GM19324 (cell line): ENCODE data around the gene ARHGAP9.
"Not testable (repeated sequence)": the region's sequence is repeated elsewhere in the genome, so short reads cannot be mapped to it uniquely, and the experiment has no call there.

Experiments
- ATAC-seq: cut with Tn5 transposase; IDR thresholded peaks from one replicate; pipeline ENCODE4 v1.9.1; 2021; ENCODE audit warnings: mild to moderate bottlenecking, moderate library complexity; ENCODE audit not compliant: unreplicated experiment, low FRiP score

The ARHGAP9 gene

GRCh38 chr12:57518176-57518919 lies 38.7 kb upstream of the ARHGAP9 start:
- ATAC-seq, result no peak

- not testable (repeated sequence) for ATAC-seq
Measured at GRCh38 chr12:57517718-57518117, 38.1 kb upstream of the ARHGAP9 start.

- no peak for ATAC-seq
Measured at GRCh38 chr12:57517187-57517586, 37.5 kb upstream of the ARHGAP9 start.

GRCh38 chr12:57516617-57517153 lies 37.0 kb upstream of the ARHGAP9 start:
- ATAC-seq, result no peak

- ATAC-seq, result no peak
Measured at GRCh38 chr12:57515934-57516541, 36.4 kb upstream of the ARHGAP9 start.

- no peak for ATAC-seq
Measured at GRCh38 chr12:57515408-57515933, 35.8 kb upstream of the ARHGAP9 start.

GRCh38 chr12:57514720-57515407 lies 35.2 kb upstream of the ARHGAP9 start:
- no peak for ATAC-seq

GRCh38 chr12:57514246-57514645 lies 34.6 kb upstream of the ARHGAP9 start:
- not testable (repeated sequence) for ATAC-seq

- not testable (repeated sequence) for ATAC-seq
Measured at GRCh38 chr12:57513677-57514076, 34.0 kb upstream of the ARHGAP9 start.

- ATAC-seq, result no peak
Measured at GRCh38 chr12:57513266-57513665, 33.6 kb upstream of the ARHGAP9 start.

GRCh38 chr12:57512665-57513064 lies 33.0 kb upstream of the ARHGAP9 start:
- no peak for ATAC-seq

GRCh38 chr12:57511588-57512325 lies 32.1 kb upstream of the ARHGAP9 start:
- no peak for ATAC-seq

- ATAC-seq, result no peak
Measured at GRCh38 chr12:57511161-57511560, 31.5 kb upstream of the ARHGAP9 start.

- ATAC-seq, result not testable (repeated sequence)
Measured at GRCh38 chr12:57507796-57508195, 28.1 kb upstream of the ARHGAP9 start.

- not testable (repeated sequence) for ATAC-seq
Measured at GRCh38 chr12:57506541-57506940, 26.9 kb upstream of the ARHGAP9 start.

- not testable (repeated sequence) for ATAC-seq
Measured at GRCh38 chr12:57502311-57502969, 22.8 kb upstream of the ARHGAP9 start.

- no peak for ATAC-seq
Measured at GRCh38 chr12:57500213-57500612, 20.5 kb upstream of the ARHGAP9 start.

GRCh38 chr12:57498571-57498970 lies 18.9 kb upstream of the ARHGAP9 start:
- no peak for ATAC-seq

- no peak for ATAC-seq
Measured at GRCh38 chr12:57498132-57498502, 18.5 kb upstream of the ARHGAP9 start.
